BLaER1 treated with 17β-estradiol and CSF1 and Interleukin-3, amounts not matched to agents 10 nM and 100 nM (cell line): ENCODE measurements around the gene WDR36.

Experiments
- H3K27ac ChIP-seq, 11 experiments: shearing (Covaris generic); formaldehyde crosslinking; 2 replicates each; pipeline ENCODE4 v1.8.1; 2022
- H3K27me3 ChIP-seq, 11 experiments: shearing (Covaris generic); formaldehyde crosslinking; 2 replicates each; pipeline ENCODE4 v1.8.1; 2022
- H3K36me3 ChIP-seq, 11 experiments: shearing (Covaris generic); formaldehyde crosslinking; 2 replicates each; pipeline ENCODE4 v1.8.1; 2022
- H3K4me1 ChIP-seq, 10 experiments: shearing (Covaris generic); formaldehyde crosslinking; 2 replicates each; pipeline ENCODE4 v1.8.1; 2022
- H3K4me2 ChIP-seq, 11 experiments: shearing (Covaris generic); formaldehyde crosslinking; 2 replicates each; pipeline ENCODE4 v1.8.1; 2022
- H3K4me3 ChIP-seq, 10 experiments: shearing (Covaris generic); formaldehyde crosslinking; 2 replicates each; pipeline ENCODE4 v1.8.1; 2022
- H3K9ac ChIP-seq, 11 experiments: shearing (Covaris generic); formaldehyde crosslinking; 2 replicates each; pipeline ENCODE4 v1.8.1; 2022
- H3K9me3 ChIP-seq, 11 experiments: shearing (Covaris generic); formaldehyde crosslinking; replicated peaks in 1 of 11; 2 replicates each; pipeline ENCODE4 v1.8.1; 2022
- H4K20me1 ChIP-seq, 11 experiments: shearing (Covaris generic); formaldehyde crosslinking; 2 replicates each; pipeline ENCODE4 v1.8.1; 2022
- Cebpa-rat ChIP-seq, 11 experiments: shearing (Covaris generic); IDR thresholded peaks; 2 replicates each; pipeline ENCODE4 v1.8.1; 2022

WDR36 gene

GRCh38 chr5:111169269-111169668 is 77.1 kb downstream of the WDR36 start:
- H3K4me2 ChIP-seq = peak overlapping the region in 2 of 11 experiments; percentile 4 to 27; a peak in 1 of 22 replicates
- no peak overlapping the region for H3K27ac ChIP-seq
- no peaks in the 10 kb centered on the region for H4K20me1 ChIP-seq
- TF ChIP-seq Cebpa-rat (IDR thresholded peaks at IDR 0.05) = no peak
- peaks cover 0 to 10% (median 3%) of the 10 kb centered on the region in 10 experiments; a peak in 3 of 20 replicates for H3K4me1 ChIP-seq
- no peak overlapping the region for H3K4me3 ChIP-seq
- no peaks in the 10 kb centered on the region for H3K27me3 ChIP-seq
- H3K9ac ChIP-seq = no peak overlapping the region
- H3K9me3 ChIP-seq = no peaks in the 10 kb centered on the region; a peak in 1 of 22 replicates
- H3K36me3 ChIP-seq = no peaks in the 10 kb centered on the region

GRCh38 chr5:111170279-111170678 is 78.1 kb downstream of the WDR36 start:
- Histone ChIP-seq H3K4me1 (peaks cover 0 to 10% (median 3%) of the 10 kb centered on the region in 10 experiments; a peak in 3 of 20 replicates), H3K4me3 (no peak overlapping the region), H3K9ac (no peak overlapping the region), H3K36me3 (no peaks in the 10 kb centered on the region), H3K27ac (no peak overlapping the region), H3K27me3 (no peaks in the 10 kb centered on the region), H4K20me1 (no peaks in the 10 kb centered on the region), H3K4me2 (no peak overlapping the region), H3K9me3 (no peaks in the 10 kb centered on the region; a peak in 1 of 22 replicates)
- no peak for TF ChIP-seq Cebpa-rat (IDR thresholded peaks at IDR 0.05)

GRCh38 chr5:111172504-111172903 is 80.4 kb downstream of the WDR36 start:
- H3K9me3 ChIP-seq = no peaks in the 10 kb centered on the region; a peak in 1 of 22 replicates
- no peak overlapping the region for H3K4me2 ChIP-seq
- no peaks in the 10 kb centered on the region for H3K27me3 ChIP-seq
- TF ChIP-seq Cebpa-rat (IDR thresholded peaks at IDR 0.05) = no peak
- H3K9ac ChIP-seq = no peak overlapping the region
- peaks cover 0 to 10% (median 3%) of the 10 kb centered on the region in 10 experiments; a peak in 3 of 20 replicates for H3K4me1 ChIP-seq
- H3K27ac ChIP-seq = no peak overlapping the region
- no peaks in the 10 kb centered on the region for H4K20me1 ChIP-seq
- no peaks in the 10 kb centered on the region for H3K36me3 ChIP-seq
- no peak overlapping the region for H3K4me3 ChIP-seq

- H3K4me1 ChIP-seq = peaks cover 0 to 9% (median 3%) of the 10 kb centered on the region in 10 experiments; a peak in 3 of 20 replicates
Measured at GRCh38 chr5:111173476-111173875, 81.3 kb downstream of the WDR36 start.

More at GRCh38 chr5:111173476-111173875, 81.3 kb downstream of the WDR36 start:
- Histone ChIP-seq H3K36me3 (no peaks in the 10 kb centered on the region), H3K4me2 (no peak overlapping the region), H3K9ac (no peak overlapping the region), H3K4me3 (no peak overlapping the region), H3K27ac (no peak overlapping the region), H3K9me3 (no peaks in the 10 kb centered on the region), H3K27me3 (no peaks in the 10 kb centered on the region), H4K20me1 (no peaks in the 10 kb centered on the region)
- TF ChIP-seq Cebpa-rat (IDR thresholded peaks at IDR 0.05) = no peak
